GM13976 (cell line): ENCODE data around the gene ANKRD27.
"Not testable (repeated sequence)": the region's sequence is repeated elsewhere in the genome, so short reads cannot be mapped to it uniquely, and the experiment has no call there.

Experiments
- DNase-seq: peaks from one replicate; pipeline ENCODE4 v3.0.0; 2012; ENCODE audit warnings: low spot score
- in situ Hi-C: fragments of 300-500 bp; cut with MboI; formaldehyde crosslinking; loops from one replicate; pipeline ENCODE4 v1.12.0; 2022; ENCODE audit warnings: low sequenced_read_pairs, mixed read lengths, inconsistent platforms; ENCODE audit not compliant: unreplicated experiment
- TF ChIP-seq, protein P1 (sequence below): IDR thresholded peaks from 2 replicates; pipeline ENCODE4 v1.5.1; 2012; ENCODE audit warnings: borderline replicate concordance, mild to moderate bottlenecking; ENCODE audit not compliant: insufficient read depth; ENCODE audit errors: extremely low read depth, missing control alignments, control extremely low read depth

Gene ANKRD27

GRCh38 chr19:32662186-32662585, 12.8 kb downstream of the ANKRD27 start:
- in situ Hi-C loops = no loop called here
- no peak for DNase-seq
- TF ChIP-seq, protein P1, sequence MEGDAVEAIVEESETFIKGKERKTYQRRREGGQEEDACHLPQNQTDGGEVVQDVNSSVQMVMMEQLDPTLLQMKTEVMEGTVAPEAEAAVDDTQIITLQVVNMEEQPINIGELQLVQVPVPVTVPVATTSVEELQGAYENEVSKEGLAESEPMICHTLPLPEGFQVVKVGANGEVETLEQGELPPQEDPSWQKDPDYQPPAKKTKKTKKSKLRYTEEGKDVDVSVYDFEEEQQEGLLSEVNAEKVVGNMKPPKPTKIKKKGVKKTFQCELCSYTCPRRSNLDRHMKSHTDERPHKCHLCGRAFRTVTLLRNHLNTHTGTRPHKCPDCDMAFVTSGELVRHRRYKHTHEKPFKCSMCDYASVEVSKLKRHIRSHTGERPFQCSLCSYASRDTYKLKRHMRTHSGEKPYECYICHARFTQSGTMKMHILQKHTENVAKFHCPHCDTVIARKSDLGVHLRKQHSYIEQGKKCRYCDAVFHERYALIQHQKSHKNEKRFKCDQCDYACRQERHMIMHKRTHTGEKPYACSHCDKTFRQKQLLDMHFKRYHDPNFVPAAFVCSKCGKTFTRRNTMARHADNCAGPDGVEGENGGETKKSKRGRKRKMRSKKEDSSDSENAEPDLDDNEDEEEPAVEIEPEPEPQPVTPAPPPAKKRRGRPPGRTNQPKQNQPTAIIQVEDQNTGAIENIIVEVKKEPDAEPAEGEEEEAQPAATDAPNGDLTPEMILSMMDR = no peak

GRCh38 chr19:32661318-32661717, 13.7 kb downstream of the ANKRD27 start:
- TF ChIP-seq, protein P1 = no peak
- in situ Hi-C loops = no loop called here
- DNase-seq = no peak

DNA sequence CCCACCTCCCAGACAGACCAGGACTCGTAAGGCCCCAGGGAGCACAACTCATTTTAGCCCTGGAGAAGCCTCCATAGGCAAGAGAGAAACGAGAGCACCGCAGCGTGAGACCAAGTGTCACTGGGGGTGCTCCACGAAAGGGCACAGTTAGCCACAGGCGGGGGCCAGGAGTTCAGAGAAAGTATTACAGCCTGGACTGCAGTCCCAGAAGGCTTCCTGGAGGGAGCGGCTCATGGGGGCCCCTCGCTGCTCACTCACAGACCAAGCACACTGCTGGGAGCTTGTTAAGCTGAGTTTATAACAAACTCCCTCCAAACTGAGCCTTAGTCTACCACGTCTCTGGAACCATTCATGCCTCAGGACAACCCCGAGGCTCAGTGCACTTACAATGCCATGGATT, 16.5 kb downstream of the ANKRD27 start:
- TF ChIP-seq, protein P1 = no peak
- DNase-seq = no peak
- in situ Hi-C loops = no loop called here

DNA sequence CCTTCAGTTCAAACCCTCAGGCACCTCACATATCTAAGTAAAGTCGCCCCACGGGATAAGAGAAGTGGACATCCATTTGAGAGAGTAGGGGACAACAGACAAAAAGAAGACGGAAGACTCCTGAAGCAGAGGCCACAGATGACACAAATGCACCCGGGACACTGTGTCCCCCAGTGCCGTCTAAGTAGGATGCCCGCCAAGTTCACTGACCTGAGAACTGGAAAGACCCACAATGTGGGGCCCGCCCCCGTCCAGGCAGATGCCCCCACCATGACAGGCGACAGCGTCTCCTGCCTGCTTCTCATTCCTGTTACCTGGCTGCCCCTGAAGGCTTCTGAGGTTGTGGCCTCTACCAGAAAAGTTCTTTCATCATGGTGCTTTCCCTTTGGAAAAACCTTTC, 16.9 kb downstream of the ANKRD27 start:
- in situ Hi-C loops = no loop called here
- TF ChIP-seq, protein P1 = no peak

DNA sequence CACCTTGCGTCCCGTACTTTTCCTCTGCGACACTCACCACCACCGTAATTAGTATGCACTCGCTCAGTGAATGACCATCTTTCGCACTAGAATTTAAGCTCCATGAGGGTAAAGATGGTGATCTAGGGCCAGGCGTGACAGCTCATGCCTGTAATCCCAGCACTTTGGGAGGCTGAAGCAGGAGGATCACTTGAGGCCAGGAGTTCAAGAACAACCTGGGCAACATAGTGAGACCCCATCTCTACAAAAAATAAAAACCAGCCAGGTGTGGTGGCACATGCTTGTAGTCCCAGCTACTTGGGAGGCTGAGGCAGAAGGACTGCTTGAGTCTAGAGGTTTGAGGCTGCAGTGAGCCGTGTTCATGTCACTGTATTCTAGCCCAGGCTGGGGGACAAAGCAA, 18.6 kb downstream of the ANKRD27 start:
- in situ Hi-C loops, DNase-seq: not testable (repeated sequence)

More for the DNA sequence above, 16.9 kb downstream of the ANKRD27 start:
- DNase-seq = no peak

- in situ Hi-C loops = no loop called here
- TF ChIP-seq, protein P1 = no peak
- no peak for DNase-seq
Measured at GRCh38 chr19:32653599-32653915, 21.4 kb downstream of the ANKRD27 start.

- DNase-seq = no peak
- in situ Hi-C loops = no loop called here
- TF ChIP-seq, protein P1 = no peak
Measured at GRCh38 chr19:32652894-32653598, 21.9 kb downstream of the ANKRD27 start.

GRCh38 chr19:32652331-32652730, 22.6 kb downstream of the ANKRD27 start:
- DNase-seq, in situ Hi-C loops: not testable (repeated sequence)
